Stimulated activated CD4-positive, alpha-beta T cell treated with anti-CD3 and anti-CD28 coated beads, Interleukin-12 subunit alpha, Interleukin-12 subunit beta, amount 100 ng/mL, for 4 hours (primary cell): Measurements from ENCODE around the gene CSNK2A2.

ENCODE experiments used
- DNase-seq: peaks from one replicate; pipeline ENCODE4 v3.0.0-alpha.2; 2020

Gene CSNK2A2

GRCh38 chr16:58109330-58109729, 88.6 kb downstream of the CSNK2A2 start:
- no peak for DNase-seq
